GM18507 (cell line): ENCODE measurements around the gene CNNM2.
A peak's percentile ranks its signal among the peaks of the same experiment; 100 is the strongest.

ENCODE experiments used
- DNase-seq: peaks from one replicate; pipeline ENCODE4 v3.0.0; 2011; ENCODE audit warnings: low read depth; ENCODE audit not compliant: insufficient read length; ENCODE audit errors: extremely low spot score
- FAIRE-seq: peaks from 2 replicates; lab custom pipeline; 2011; peaks lifted over from hg19 to GRCh38; lab: Jason Lieb, UNC

The CNNM2 gene

GRCh38 chr10:103007017-103007416 lies 88.9 kb downstream of the CNNM2 start:
- DNase-seq: no peak
- FAIRE-seq: no peak

DNA sequence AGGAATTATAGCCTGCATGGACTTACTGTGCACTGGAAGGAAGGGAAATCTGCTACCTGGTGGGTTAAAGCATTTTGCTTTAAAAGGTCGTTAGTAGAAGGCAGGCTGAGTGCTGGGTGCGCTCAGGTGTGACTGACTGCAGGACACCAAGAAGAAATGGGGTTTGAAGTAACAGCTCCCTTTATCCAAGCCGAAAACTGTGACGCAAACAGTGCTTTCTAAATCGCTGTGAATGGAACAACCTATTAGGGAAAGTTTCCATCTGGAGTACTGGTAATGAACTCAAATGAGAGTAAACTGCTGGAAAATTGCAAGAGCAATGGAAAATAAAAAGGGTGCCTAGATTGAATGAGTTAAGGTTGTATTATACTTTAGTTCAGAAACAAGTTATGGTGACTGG lies 95.3 kb downstream of the CNNM2 start:
- FAIRE-seq: no peak
- DNase-seq: no peak

DNA sequence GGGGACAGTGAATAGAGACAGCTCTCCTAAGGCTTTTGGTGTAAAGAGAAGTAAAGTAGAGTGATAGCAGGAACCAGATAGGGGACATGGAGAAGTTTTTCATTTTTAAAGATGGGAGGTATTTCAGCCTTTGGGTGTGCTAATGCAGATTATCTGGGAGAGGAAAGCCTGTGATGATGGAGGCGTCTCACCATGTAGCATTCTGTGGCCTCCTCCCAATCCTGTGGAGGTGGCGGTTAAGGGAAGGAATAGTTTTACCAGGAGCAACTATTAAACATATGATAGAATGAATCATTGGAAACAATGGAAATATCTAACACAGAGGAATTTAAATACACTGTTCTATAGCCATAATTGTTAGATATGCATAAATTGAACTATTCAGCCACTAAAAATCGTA lies 101.3 kb downstream of the CNNM2 start:
- DNase-seq (no peak), FAIRE-seq (no peak)

GRCh38 chr10:103021150-103021899 lies 103.2 kb downstream of the CNNM2 start:
- FAIRE-seq (no peak), DNase-seq (no peak)

GRCh38 chr10:103021900-103022293 lies 103.8 kb downstream of the CNNM2 start:
- FAIRE-seq (no peak), DNase-seq (no peak)

DNA sequence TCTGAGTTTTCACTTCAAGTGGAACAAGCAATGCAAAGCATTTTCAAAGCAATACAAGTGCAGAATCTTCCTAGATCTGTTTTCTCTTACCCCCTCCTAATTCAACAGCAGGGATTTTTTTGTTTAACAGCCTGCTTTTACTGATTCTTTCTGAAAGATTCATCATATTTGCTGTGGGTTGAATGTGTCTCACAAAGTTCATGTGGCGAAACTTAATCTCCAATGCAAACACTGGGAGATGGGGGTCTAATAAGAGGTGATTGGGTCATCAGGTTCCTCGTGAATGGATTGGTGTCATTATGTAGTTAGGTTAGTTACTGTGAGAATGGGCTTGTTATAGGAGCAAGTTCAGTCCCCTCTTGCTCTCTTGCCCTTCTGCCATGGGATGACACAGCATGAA lies 107.6 kb downstream of the CNNM2 start:
- FAIRE-seq: no peak
- no peak for DNase-seq

DNA sequence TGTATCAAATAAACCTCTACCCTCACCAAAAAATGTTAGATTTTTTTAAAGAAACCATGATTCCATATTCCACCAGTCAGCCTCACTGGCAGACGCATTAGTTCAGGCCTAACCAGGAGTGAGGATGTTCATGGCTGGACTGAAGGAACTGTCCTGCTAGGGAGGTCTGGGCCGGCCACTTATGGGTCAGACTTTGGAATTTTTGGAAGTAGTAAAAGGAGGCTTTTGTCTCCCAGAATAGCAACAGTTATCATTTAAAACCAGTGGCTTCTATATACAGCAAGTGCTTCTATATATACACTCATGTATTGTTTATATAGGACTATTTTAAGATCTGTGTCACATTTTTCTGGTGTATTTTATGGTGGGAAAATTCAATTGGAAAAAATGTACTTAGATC lies 120.5 kb downstream of the CNNM2 start:
- DNase-seq: no peak
- no peak for FAIRE-seq

DNA sequence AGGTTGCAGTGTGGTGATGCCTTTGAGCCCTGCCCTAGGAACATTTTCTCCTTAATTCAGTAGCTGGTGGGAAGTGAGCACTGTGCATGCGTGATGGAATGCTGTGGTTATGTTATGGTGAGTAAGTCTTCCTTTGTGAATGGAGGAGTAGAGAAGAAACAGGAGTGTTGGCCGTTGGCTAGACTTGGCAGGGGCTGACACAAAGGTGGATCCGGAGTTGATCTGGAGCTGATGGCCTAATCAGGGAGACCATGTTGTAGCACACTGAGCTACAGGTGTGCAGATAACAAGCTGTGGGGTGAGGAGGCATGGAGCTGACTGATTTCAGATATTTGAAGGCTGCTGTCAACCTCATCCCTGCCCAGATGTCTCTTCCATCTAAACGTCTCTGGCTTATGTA lies 122.3 kb downstream of the CNNM2 start:
- no peak for FAIRE-seq
- no peak for DNase-seq

- FAIRE-seq (no peak), DNase-seq (no peak)
Observed at GRCh38 chr10:103041391-103041790, 123.3 kb downstream of the CNNM2 start.

DNA sequence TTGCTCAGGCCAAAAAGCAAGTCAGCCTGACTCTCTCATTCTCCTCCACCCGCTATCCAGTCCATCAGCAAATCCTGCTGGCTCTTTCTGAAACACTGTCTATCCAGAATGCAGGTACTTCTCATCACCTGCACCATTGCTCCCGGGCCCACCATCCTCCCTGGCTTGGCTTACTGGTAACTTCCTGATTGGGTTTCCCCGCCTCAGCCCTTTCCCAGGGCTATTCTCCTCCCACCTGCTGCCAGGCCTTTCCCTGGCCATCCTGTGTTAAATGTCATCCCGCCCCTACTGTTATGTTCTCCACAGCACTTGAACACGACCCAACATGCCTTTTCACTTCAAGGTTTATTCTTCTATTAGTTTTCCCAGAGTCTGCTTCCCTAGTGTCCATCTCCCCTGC lies 124.0 kb downstream of the CNNM2 start:
- DNase-seq: no peak
- no peak for FAIRE-seq

GRCh38 chr10:103042908-103043307 lies 124.8 kb downstream of the CNNM2 start:
- no peak for FAIRE-seq
- no peak for DNase-seq

DNA sequence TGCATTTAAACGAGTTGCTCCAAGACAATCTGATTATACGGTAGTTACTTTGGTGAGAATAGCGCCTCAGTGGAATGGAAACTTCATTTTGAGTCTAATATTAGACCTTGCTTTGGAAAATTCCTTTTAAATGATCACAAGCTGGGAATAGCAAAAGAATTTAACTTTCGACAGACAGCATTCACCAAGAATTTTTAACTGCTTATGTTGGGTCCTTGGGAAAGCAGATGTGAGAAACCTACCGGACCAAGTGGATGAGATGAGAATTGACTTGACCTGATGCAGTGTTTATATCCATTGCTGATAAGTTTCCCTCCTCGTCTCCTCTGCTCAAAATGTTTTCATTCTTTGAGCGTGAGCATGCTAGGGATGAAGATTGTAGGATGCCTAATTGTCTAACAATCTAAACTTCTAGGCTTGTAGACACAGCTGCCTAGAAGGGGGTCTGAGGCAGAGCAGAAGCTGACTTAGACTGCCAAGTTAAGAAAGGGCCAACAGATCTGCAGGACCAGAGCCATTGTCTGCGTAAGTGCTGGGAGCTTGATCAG lies 126.9 kb downstream of the CNNM2 start:
- no peak for DNase-seq
- no peak for FAIRE-seq

- no peak for DNase-seq
- FAIRE-seq: no peak
Observed at GRCh38 chr10:103045961-103046360, 127.9 kb downstream of the CNNM2 start.

DNA sequence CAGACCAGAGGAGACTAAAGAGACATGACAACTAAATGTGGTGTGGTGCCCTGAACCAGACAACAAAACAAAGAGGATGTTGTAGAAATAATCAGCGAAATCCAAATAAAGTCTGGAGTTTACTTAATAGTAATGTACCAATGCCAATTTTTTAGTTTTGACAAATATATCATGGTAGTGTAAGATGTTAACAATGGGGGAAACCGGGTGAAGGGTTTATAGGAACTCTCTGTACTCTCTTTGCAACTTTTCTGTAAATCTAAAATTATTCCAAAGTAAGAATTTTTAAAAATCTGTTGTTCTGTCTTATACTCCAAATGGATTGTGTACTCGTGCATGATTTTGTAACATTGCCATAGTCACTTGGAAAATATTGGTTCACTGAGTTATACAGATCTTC lies 129.3 kb downstream of the CNNM2 start:
- FAIRE-seq: no peak
- DNase-seq: no peak

- no peak for DNase-seq
- FAIRE-seq: no peak
Observed at GRCh38 chr10:103049237-103049636, 131.1 kb downstream of the CNNM2 start.

GRCh38 chr10:103053659-103054581 lies 135.8 kb downstream of the CNNM2 start:
- peak; percentile 88 for FAIRE-seq
- DNase-seq: no peak

GRCh38 chr10:103054621-103055020 lies 136.5 kb downstream of the CNNM2 start:
- FAIRE-seq (no peak), DNase-seq (no peak)

DNA sequence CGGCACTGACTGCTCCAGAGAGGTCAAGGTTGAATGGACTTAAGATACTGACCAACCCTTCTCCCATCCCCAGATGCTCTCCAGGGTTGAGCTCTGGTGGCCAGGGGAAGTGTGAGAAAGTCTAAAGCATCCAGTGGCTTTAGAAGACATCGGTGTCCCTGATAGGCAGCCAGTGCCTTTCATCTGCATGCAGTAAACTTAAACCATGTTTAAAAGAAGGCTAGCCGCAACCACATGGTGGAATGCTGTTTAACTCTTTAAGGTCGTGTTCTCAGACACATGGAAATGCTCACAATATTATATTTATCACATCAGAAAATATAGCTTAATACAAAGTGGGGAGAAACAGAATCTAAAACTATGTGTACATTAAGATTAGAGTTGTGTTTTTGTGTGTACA lies 137.0 kb downstream of the CNNM2 start:
- DNase-seq: no peak
- no peak for FAIRE-seq

DNA sequence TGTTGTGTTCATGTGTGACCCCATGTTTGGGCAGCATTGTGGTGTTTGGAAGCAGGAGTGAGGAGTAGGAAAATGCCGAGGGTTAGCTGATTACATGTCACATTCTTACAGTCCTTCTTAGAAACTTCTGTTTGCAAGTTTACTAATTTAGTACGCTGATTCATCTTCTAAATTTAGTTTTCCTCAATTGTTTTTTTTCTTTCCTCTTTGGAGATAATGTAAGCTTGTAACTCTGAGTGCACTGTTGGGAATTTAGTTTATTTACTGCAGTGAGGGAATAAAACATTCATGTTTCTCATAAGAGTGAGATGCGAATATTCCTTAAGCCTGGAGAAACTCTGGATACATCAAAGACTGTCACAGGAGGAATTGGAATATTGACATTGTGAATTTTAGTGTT lies 139.9 kb downstream of the CNNM2 start:
- DNase-seq (no peak), FAIRE-seq (no peak)

- no peak for DNase-seq
- no peak for FAIRE-seq
Observed at GRCh38 chr10:103060575-103060974, 142.5 kb downstream of the CNNM2 start.
